Stimulated activated CD8-positive, alpha-beta memory T cell treated with anti-CD3 and anti-CD28 coated beads, Interleukin-2, amount 100 ng/mL, for 1 hour (primary cell): Measurements from ENCODE around the gene ITGA3.
A peak's percentile ranks its signal among the peaks of the same experiment; 100 is the strongest.

ENCODE experiments used
- DNase-seq, 2 donors: peaks; one replicate each; pipeline ENCODE4 v3.0.0-alpha.2; 2020; ENCODE audit warnings: low read depth in 2 of 2

The ITGA3 gene

DNA sequence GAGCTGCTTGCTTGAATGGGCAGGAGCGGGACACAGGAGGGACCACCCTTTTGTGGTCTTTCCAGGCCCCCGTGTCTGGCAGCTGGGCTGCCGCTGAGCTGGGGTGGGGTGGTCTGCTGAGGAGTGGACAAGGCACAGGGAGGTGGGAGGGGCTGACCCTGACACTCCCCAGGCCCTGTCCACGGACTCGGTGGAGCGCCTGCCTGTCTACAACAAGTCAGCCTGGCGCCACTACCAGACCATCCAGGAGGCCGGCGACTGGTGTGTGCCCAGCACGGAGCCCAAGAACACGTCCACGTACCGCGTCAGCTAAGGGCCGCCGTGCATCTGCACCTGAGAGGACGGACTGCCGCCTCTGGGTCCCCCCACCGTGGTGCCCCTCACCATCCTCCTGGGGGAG lies 53.9 kb downstream of the ITGA3 start:
- no peak for DNase-seq

DNA sequence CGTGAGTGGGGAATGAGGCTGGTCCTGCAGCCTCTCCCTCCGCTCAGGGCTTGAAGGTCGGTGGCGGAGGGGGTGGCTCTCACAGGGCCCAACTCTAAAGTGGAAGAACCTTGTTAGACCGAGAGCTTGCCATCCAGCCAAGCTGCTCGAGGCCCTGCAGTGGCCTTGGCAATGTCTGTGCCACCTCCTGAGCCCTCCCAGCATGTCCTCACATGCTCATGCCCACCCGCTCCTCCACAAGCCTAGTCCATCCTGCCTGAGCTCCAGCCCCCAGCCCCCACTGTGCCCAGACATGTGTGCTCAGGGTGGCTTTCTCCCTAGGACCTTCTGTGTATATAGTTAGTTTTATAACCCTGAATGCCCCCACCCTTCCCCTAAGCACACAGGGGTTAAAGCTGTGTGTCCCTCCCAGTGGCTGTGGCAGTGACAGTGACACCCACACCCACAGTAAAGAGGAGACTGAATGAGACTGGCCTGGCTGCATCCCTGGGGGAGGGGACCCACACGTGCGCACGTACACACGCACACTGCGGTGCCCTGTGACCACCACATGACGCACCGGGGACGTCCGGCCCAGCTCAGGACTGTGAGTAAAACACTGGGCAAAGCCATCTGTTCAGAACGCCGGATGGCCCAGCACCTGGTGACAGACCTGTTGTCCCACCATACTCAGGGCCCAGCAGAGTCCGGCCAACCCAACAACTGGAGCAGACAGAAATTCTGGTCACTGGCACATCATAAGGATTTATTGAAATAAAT lies 54.9 kb downstream of the ITGA3 start:
- no peak for DNase-seq

DNA sequence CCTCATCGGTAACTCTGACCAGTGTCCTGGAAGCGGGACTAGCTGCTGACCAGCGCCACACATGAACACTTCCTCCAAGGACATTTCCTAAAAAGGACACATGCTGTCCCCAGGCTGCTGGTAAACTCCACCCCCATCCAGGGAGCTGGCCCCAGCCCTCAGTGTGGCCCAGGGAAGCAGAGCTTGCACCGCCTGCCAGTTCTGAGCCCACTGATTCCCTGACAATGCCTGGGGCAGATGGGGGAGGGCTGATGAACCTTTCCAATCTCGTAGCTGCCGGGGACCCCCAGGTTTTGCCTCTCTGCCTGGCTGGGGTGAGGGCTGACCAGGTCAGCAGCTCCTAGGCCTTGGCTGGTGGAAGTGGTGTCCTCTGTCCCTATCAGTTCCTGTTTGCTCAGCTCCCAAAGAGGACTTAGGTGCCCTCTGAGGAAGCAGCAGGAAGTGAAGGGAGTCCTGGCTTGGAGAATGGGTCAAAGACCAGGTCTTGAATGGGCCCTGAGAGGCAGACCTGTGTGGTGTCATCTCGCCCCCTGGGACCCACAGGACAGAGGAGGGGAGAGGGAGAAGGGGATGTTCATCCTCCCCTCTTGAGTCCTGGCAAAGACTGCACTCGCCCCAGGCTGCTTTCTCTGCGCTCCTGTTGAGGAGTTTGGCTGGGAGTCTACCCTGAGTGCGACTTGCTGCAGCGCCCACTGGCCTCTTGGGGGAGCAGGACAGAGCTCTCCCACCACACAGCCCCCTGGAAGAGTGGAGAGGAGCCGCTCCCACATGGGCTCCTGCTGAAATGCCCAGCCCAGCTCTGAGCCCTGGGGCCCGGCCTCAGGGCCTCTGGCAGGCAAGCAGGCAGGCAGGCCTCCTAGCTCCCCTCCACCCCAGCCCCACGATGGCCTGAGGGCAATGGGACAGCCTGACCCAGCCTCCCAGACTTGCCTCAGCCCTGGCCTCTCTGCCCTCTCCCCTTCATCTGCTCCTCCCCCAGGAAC lies 56.1 kb downstream of the ITGA3 start:
- no peak for DNase-seq

DNA sequence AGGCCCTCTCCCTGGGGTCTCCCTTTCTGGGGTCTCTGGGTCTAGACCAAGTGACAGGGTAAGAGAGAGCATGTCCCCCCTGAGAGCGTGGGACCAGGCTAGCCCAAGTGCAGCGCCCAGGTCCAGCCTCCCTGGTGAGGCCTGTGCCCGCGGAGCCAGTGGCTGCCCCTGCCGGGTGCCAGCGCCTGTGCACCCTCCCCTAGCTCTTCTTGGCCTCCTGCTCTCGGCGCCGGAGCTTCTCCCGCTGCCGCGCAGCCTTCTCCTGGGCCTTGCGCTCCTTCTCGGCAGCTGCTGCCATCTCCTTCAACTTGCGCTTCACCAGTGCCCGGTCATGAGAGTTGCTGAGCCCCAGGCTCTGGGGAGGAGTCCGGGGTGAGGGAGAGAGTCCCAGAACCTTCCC lies 56.8 kb downstream of the ITGA3 start:
- no peak for DNase-seq

DNA sequence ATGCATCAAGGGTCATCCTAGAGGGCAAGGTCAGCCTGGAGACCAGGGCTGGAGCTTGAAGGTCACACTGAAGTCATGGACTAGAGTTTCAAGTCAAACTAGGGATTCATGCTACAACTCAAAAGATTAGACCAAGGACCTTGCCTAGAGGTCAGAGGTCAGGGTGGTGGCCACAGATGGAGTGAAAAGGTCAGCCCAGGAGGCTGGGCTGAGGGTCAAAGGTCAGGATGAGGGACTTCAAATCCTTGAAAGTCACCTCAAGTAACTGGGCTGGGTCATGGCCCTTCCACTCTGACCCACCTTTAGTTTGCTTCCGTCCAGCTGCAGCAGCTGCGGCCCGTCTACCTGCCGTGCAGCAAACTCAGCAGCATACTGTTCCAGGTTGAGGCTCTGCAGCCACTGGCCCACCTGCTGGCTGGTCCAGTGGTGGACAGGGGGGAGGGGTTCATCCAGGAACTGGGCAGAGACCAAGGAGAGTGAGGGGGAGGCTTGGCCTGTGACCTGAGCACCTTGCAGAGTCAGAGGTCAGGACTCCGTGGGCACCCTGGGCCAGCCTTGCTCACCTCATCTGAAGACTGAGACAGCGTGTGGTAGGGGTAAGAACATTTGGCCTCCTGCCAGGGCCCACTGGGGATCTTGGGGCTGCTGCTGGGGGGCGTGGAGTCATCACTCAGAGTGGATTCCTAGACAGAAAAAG lies 57.9 kb downstream of the ITGA3 start:
- DNase-seq = no peak

DNA sequence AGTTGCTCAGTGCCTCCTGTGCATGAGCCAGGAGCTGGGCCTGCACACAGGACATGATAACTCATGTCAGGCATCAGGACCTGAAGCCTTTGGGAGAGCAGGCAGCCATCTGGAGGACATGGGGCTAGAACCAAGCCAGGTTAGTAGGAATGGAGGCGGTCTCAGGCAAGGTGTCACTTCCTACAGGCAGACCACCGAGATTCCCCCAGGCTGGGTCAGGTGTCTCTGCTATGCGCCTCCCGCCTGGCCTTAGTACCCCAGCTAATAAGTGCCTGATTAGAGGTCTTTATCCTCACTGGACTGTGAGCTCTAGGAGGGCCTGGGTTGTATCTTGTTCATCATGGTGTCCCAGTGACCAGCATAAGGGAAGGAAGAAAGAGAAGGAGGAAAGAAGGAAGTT lies 58.5 kb downstream of the ITGA3 start:
- DNase-seq = no peak

DNA sequence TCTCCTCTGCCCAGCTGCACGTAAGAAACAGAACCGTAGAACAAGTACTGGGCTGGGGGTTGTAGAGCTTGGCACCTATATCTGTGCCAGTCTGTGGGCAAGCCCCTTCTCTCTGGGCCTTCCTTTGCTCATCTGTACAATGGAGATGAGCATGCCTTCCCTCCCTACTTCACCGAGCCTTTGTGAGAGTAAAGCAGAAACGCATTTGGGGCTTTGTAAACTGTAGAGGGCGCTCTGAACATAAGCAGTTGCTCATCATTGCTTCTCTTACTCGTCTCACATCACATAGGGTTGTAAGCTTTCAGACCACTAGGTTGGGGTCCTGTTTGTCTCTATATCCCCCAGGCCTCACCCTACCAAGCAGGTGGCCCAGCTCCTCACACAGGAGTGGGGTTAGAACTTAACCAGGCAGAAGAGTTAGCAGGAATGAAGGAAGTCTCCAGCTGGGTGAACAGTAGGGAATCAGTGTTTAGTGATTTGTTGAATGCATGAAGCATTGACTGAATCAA lies 59.0 kb downstream of the ITGA3 start:
- DNase-seq = no peak

DNA sequence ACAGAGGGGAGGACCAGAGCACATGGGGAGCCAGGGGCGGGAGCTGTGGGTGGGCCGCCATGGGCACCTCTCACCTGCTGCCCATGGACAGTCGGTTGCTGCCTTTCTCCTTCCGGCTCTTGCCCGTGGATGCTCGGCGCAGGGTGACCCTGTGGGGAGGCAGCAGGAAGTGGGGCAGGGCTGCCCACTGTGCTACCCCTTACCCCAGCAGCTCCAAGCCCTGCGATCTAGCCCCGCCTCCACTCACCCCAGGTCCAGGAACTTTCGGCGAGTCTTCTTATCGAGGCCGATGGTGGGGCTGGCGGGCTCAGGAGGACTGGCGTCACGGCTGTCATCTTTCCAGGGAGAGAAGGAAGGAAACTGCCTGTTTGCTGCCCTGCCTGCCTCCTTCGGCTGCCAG lies 59.8 kb downstream of the ITGA3 start:
- no peak for DNase-seq

DNA sequence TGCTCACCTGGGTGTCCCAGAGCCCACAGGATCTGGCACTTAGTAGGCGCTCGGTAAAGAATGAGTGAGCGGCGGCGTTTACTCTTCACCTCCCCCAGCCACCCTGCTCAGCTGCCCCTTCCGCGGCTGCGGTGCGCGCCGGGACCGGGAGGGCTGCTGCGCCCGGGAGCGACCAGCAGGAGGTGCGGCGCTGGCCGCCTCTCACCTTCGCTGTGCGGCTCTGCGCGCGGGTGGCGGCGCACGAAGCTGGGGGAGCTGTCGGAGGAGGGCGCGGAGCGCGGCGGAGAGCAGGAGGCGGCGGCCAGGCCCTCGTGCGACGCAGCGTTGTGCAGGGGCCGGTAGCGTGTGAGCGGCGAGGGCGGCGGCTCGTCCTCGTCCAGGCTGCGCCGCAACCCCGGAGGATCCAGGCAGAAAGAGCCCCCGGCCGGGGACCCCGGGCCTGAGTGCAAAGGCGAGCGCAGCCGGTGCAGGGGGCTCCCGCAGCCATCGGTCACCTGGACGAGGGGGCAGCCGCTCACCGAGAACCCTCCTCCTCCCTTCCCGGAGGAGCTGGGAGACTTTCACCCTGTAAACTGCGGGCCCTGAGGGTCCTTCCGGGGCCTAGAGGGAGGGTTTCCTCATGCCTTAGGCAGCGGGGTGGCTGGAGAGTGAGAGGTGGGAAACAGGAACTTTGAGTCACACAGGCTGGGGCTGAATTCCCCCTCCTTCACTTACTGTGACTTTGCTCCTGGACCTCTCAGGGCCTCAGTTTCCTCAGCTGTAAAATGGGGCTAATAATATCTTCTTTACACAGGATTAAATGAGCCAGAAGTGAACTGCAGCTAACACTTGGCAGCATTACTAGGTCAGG lies 61.5 kb downstream of the ITGA3 start:
- DNase-seq = peak in 1 of 2 donors; percentile 48

DNA sequence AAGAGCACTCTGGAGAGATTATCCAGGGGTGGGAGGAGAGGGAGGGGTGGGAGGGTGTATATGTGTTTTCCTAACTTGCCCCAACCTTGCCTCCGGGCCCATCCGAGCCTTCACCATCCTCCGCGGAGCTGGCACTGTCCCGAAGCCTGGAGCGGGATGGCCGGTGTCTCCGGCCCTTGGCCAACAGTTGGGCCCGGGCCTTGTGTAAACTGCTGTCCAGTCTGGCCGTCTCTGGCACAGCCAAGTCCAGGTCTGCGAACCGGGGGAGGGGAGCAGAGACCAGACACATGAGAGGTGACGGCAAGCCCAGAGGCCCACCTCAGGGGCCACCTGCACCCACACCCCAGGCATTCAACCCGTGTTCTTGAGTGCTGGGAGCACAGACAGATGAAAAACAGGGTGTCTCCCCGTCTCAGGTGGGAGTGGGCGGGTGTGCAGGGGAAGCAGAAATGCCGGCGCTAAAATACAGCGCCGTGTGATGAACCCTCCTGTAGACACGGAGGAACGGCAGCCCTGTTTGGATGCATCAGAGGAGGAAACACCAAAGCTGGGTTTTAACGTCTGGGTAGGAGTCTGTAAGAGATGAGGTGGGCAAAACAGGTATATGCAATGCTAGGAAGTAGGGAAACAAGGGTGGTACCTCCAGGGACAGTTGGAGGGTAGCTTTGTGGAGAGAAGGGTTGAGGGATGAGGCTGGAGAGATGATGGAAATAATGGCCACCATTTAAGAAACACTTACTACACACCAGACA lies 62.3 kb downstream of the ITGA3 start:
- no peak for DNase-seq

DNA sequence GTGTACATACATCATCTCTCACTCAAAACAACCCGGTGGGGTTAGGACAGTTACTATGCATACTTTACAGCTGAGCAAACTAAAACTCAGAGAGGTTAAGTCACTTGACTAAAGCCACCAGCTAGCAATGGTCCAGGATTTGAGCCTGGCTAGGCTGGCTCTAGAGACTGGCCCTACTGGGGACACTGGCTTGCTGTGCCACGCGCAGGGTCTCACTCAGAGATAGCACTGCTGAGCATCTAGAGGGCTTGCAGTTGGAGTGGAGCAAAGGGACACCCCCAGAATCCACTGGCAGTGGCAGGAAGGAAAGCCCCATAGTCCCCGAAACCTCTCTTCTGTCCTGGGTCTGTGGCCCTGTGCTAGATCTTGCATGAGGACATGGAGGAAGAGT lies 62.9 kb downstream of the ITGA3 start:
- DNase-seq = no peak

DNA sequence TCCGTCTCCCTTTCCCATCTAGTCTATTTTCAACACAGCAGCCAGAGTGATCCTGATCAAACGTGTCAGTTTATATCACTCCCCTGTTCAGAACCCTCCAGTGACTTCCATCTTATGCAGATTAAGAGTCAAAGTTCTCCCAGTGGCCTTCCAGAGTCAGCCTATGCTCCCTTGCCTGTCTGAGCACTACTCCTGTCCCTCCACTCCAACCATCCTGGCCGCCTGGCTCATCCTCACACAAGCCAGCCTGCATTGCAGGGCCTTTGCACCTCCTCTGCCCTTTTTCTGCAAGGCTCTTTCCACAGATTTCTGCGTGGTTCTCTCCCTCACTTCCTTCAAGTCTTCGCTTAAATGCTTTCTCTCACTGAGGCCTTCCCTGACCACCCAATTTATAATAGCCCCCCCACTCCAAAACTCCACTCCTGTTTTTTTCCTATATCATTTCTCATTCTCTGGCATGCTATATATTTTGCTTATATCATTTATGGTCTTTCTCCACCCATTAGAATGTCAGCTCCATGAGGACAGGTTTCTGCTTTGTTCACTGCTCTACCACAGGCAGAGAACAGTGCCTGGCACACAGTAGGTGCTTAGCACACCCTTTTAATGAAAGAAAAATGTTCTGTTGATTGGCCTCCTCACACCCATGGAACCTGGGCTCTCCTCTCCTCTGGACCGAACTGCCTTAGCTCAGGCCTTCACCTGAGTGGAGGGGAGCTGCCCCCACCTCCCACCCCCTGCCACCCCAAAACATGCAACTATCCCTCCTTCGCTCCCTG lies 64.8 kb downstream of the ITGA3 start:
- DNase-seq = no peak

DNA sequence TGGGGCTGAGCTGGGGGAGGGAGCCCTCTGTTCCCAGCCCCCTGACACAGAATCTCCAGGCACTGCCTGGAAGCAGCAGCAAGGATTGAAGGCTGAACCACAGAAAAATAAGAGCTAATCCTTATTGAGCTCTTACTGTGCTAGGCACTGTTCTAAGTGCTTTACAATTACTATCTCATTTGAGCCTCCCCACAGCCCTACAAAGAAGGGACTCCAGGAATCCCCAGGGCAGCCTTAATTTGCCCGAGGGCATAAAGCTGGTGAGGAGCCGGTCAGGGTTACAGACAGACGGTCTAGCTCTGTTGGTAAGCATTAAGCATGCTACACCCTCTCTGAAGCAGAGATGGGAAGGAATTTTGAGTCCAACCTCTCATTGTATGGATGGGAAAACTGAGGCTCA lies 67.0 kb downstream of the ITGA3 start:
- no peak for DNase-seq

DNA sequence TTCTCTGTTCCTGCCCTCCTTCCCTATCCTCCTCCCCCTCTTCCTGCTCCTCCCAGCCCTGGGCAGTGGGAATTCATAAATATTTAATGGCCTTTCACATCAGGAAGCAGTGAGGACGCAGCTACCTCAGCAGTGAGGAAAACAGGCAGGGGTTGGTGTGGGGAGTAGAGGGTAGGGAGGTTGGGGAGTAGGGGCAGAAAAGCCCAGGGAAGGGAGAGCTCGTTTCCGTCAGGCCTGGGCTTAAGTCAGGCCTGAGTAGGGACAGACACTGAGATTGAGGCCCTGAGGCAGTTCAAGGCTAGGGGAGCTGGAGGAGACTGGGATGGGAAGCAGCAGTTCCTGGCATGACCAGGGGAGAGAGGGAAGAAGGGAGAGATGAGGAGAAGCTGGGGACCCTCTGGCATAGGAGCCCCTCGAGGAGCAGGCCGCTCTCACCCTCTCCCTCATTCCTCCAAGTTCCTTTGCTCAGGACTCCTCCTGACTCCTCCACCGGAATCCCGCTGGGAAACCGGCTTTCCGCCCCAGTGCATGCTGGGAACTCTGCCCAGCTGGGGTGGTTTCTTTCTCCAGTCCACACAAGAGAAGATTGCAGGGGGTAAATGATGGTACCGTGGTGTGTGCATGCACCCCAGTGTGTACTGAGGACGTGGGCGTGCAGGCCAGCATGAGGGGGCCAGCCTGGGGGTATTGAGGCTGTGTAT lies 67.9 kb downstream of the ITGA3 start:
- DNase-seq = no peak

DNA sequence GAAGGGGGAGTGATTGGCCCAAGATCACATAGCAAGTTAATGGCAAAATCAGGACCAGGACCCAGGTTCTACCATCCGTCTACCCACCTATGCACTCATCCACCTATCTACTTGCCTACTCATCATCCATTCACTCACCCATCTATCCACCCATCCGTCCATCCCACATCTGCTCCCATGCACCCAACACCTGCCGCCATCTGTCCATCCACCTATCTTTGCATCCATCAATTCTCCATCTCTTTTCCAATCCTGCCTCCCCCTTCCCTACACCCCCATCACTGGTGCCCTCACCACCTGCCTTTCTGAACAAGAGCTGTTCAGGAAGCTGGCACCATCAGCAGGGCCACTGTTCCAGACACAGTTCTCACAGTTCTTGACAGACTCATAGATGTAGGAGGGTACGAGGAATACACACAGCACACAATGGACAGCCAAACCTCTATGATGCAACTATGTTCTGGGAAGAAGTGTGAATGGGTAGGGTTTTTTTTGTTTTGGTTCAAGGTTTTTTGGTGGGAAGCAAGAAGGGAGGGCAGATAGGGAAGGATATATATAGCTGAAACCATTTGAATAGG lies 69.6 kb downstream of the ITGA3 start:
- no peak for DNase-seq

DNA sequence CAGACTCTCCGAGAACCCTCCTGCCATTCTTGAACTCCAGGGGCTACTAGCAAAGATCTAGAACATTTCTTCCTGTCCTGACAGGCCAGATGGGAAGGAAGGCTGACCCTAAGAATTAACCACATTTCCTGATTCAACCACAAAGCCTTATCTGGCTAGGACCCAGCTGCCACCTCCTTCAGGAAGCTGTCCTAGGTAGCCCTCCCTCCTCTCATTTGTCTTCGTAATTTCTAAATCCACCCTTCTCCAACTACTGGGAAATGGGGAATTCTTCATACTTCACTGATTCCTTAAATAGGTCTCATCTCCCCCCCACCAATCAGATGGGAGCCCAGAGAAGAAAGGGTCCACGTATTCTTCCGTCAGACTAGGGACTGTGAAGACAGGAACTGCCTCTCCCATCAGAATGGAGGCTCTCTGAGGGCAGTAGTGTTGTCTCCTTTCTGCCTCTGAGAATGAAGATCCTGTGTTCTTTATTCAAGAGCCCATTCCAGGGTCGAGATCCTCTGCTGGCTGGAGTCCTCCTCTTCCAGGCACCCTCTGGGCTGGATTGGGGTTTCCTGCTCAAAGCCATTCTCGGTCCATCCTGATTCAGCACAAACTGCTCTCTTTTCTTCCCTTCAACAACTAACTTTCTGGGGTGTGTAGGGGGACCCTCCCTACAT lies 71.9 kb downstream of the ITGA3 start:
- no peak for DNase-seq

DNA sequence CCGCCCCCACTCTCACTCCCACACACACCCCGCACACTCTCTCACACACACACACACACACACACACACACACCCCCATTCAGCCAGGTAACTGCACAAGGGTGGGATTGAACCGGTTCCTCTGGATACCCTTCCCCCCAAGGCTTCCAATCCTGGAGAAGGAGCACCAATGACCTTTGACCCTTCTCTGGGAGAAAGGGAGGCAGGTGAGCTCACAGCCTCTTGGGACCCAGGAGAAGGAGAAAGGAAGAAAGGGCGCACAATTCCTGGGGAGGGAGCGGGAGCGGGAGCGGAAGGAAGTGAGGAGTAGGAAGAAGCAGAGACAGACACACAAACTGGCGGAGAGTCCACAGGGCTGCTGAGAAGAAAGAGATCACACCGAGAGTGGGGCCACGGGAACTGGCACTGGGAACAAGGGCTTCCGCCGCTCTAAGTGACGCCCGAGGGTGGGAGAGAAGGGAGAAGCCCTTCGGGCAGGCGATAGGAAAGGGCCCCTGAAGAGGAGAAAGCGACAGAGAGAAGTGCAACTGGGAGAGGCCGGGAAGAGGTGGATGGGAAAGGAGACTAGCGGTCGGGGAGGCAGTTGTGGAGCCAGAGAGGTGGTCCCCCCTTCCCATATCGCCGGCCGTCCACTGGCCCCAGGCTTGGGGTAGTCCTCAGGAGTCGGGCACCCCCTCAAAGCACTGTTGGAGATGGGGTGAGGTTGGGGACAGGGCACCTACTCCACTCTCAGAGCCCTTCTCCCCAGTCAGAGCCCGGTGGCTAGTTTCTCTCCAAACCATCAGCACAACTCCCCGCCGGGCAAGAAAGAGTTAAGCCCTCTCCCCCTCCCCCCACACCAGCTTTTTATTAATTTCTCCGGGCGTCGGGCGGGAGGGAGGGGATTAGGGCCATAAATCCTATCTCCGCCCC lies 72.8 kb downstream of the ITGA3 start:
- no peak for DNase-seq
